Heart right ventricle (tissue), 16 donors: Measurements from ENCODE around the gene TATDN2. TPM values are rescaled to one million over a fixed set of nuclear protein-coding genes. Genes with fewer than 3 reads are reported as not detected.

Experiments
- ATAC-seq, 8 donors: fragments of 200-7000 bp; cut with Tn5 transposase; one replicate each; pipeline ENCODE4 v1.9.1; 2020; ENCODE audit warnings: mild to moderate bottlenecking in 8 of 8, moderate library complexity in 8 of 8, moderate number of reproducible peaks in 1 of 8
- DNase-seq, 2 donors: peaks; one replicate each; pipeline ENCODE4 v3.0.0-alpha.2; 2020
- H3K27ac ChIP-seq, 10 donors: fragments of 200-600 bp; sonication (generic) in 2 of 10; one replicate each; pipeline versions ENCODE4 v1.5.0 to v1.8.0; 2020 to 2022; ENCODE audit warnings: mild to moderate bottlenecking in 3 of 10
- H3K27me3 ChIP-seq, 7 donors: fragments of 200-600 bp; one replicate each; pipeline ENCODE4 v1.8.0; 2021 to 2022; ENCODE audit warnings: mild to moderate bottlenecking in 2 of 7
- H3K36me3 ChIP-seq, 9 donors: fragments of 200-600 bp; sonication (generic) in 1 of 9; one replicate each; pipeline versions ENCODE4 v1.5.0 to v1.8.0; 2020 to 2022; ENCODE audit warnings: mild to moderate bottlenecking in 2 of 9
- H3K4me1 ChIP-seq, 9 donors: fragments of 200-600 bp; sonication (generic) in 1 of 9; one replicate each; pipeline versions ENCODE4 v1.5.0 to v1.8.0; 2020 to 2022; ENCODE audit warnings: mild to moderate bottlenecking in 4 of 9
- H3K4me3 ChIP-seq, 10 donors: fragments of 200-600 bp; sonication (generic) in 2 of 10; one replicate each; pipeline versions ENCODE4 v1.5.0 to v1.8.0; 2020 to 2022; ENCODE audit warnings: mild to moderate bottlenecking in 7 of 10, moderate library complexity in 2 of 10
- H3K9me3 ChIP-seq, 11 donors: fragments of 200-600 bp in 10 of 11; sonication (generic) in 2 of 11; one replicate each; pipeline versions ENCODE4 v1.5.0 to v1.8.0; 2013 to 2022; ENCODE audit warnings: mild to moderate bottlenecking in 2 of 11, control low read depth in 1 of 11, moderate library complexity in 1 of 11
- CTCF ChIP-seq, 9 donors: fragments of 200-600 bp; sonication (generic) in 2 of 9; IDR thresholded peaks; one replicate each; pipeline versions ENCODE4 v1.5.0 to v1.8.0; 2021 to 2022; ENCODE audit warnings: antibody characterized with exemption in 9 of 9, mild to moderate bottlenecking in 5 of 9, moderate library complexity in 1 of 9
- WGBS, 2 donors: extraction: QIAGEN DNeasy Blood & Tissue Kit; methylation state at CpG; one replicate each; pipeline ENCODE4 v1.1.7; 2013; ENCODE audit warnings: inconsistent platforms in 1 of 2; 5-methylcytosine and 5-hydroxymethylcytosine counted together
- intact Hi-C, 10 donors: fragments of 100-400 bp; cut with DNase I; formaldehyde crosslinking; loops; one replicate each; pipeline versions ENCODE4 v1.11.1 to v1.14.2; 2022
- polyA plus RNA-seq, 2 donors: library from polyadenylated mRNA; stranded (reverse); fragments of 200-250 nt; gene quantifications; one replicate each; pipeline ENCODE4 v1.2.3, GENCODE V29; 2013
- total RNA-seq, 10 donors: library from RNA; stranded (reverse); fragmentation: NEBNext Ultra II Directional in 3 of 10; extraction: Animal tissue kit (Norgen Biotek cat#: 25700) in 3 of 10; gene quantifications; one replicate each; pipeline versions ENCODE4 v1.2.1 to v1.2.4, GENCODE V29; 2021 to 2023
- donor health status: Arrhythmogenic right ventricular cardiomyopathy.
- donor health status: ischemic (EF 13 %, LVEDD 7.1; RV severe dilation, severe dysfunction).
- donor health status: healthy with polysubstance abuse.
- donor health status: DM: no; HTN: yes; CAD: no.
- donor health status: DM: no; HTN: no; CAD: no.
- donor health status: ischemic (EF 25% LVEDD 6.9; RV normal size, moderate dysfunction).
- donor health status: ischemic (EF 25% LVEDD 5.7; RV mildly dilated, moderate dysfunction).
- donor health status: healthy.
- donor health status: DM: yes; HTN: yes; CAD: no.
- donor health status: Ischemic cardiomyopathy.
- donor health status: ischemic (EF 35%, LVEDD 5.7; RV mildly dilated, moderate dysfunction).
- donor health status: nonischemic (EF 11% LVEDD 7.7; RV severe dilation, severe dysfunction).
- donor health status: DM: yes; HTN: yes; CAD: no.
- donor health status: PGD.
- donor health status: ischemic (EF 29% LVEDD 5.4; RV normal size, mild dysfunction).
- donor health status: nonischemic (EF 23%, LVEDD 6.1; RV moderate dilation, normal function).

The TATDN2 gene
- total and polyA plus RNA-seq, 12 donors, result 9.6 to 19.6 (median 17.5) TPM

DNA sequence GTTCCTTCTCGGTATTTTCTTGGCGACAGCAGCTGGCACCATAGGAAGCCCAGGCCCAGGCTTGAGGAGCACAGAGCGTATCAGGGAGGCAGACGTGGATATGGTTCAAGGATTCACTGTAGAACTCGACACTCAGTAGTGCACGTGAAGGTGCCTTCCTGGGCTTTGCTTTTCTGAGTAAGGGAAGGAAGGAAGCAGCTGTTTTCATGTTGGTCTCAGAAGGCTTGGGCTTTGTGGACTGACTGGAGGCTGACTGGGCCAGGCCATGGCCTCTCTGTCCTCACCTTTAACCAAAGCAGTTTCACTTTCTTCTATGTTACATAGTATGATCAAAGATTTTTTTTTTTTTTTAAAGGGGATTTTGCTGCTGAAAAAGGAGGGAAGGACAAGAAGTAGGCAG lies 51.4 kb downstream of the TATDN2 start:
- no peaks in the 10 kb centered on the region for H3K27me3 ChIP-seq
- intact Hi-C loops, result no loop called here
- no peak for TF ChIP-seq CTCF (IDR thresholded peaks at IDR 0.05)
- no peak overlapping the region for H3K4me3 ChIP-seq
- peaks cover 4 to 86% (median 44%) of the 10 kb centered on the region in 9 donors for H3K36me3 ChIP-seq
- WGBS, 2 donors, result 72 to 73% methylated on average over 6 of the region's 6 CpGs
- DNase-seq (no peak), ATAC-seq (no peak)
- H3K9me3 ChIP-seq, result no peaks in the 10 kb centered on the region
- H3K4me1 ChIP-seq, result peaks cover 0 to 11% (median 0%) of the 10 kb centered on the region in 9 donors
- peak overlapping the region in 1 of 10 donors; percentile 2 for H3K27ac ChIP-seq

DNA sequence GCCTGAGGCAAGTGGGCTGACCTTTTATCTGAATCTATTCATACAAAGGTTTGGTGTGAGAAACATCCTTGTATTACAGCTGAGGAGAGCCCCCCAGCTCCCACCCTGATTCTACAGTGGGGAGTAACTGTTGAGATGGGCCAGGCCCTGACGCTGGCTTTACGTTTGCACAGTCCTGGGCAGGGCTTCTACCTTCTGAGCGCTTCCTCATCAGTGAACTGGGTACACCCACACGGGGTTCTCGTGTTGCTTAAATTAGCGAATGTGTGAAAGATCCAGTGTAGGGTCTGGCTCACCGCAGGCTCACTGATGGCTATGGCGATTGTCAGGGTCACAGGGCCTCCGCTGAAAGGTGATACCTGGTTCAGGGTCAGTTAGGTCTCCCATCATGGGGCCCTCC lies 51.8 kb downstream of the TATDN2 start:
- intact Hi-C loops, result no loop called here
- H3K4me3 ChIP-seq, result no peak overlapping the region
- no peak for DNase-seq
- H3K4me1 ChIP-seq, result peaks cover 0 to 11% (median 0%) of the 10 kb centered on the region in 9 donors
- no peak for TF ChIP-seq CTCF (IDR thresholded peaks at IDR 0.05)
- no peaks in the 10 kb centered on the region for H3K27me3 ChIP-seq
- WGBS, 2 donors, result 92 to 94% methylated on average over 9 of the region's 9 CpGs
- peaks cover 4 to 89% (median 45%) of the 10 kb centered on the region in 9 donors for H3K36me3 ChIP-seq
- peak overlapping the region in 1 of 10 donors; percentile 2 for H3K27ac ChIP-seq
- no peaks in the 10 kb centered on the region for H3K9me3 ChIP-seq
- ATAC-seq, result no peak

GRCh38 chr3:10303105-10303504 lies 54.8 kb downstream of the TATDN2 start:
- 91 to 93% methylated on average over 9 of the region's 9 CpGs for WGBS, 2 donors
- intact Hi-C loops, result no loop called here

GRCh38 chr3:10303785-10304184 lies 55.5 kb downstream of the TATDN2 start:
- peaks cover 0 to 100% (median 49%) of the 10 kb centered on the region in 9 donors for H3K36me3 ChIP-seq
- 79 to 84% methylated on average over 8 of the region's 8 CpGs for WGBS, 2 donors
- TF ChIP-seq CTCF (IDR thresholded peaks at IDR 0.05), result no peak

More at GRCh38 chr3:10303105-10303504, 54.8 kb downstream of the TATDN2 start:
- no peaks in the 10 kb centered on the region for H3K27me3 ChIP-seq
- no peak for TF ChIP-seq CTCF (IDR thresholded peaks at IDR 0.05)
- ATAC-seq (no peak), DNase-seq (no peak)
- no peaks in the 10 kb centered on the region for H3K9me3 ChIP-seq
- H3K4me1 ChIP-seq, result peaks cover 0 to 11% (median 0%) of the 10 kb centered on the region in 9 donors
- H3K27ac ChIP-seq, result no peak overlapping the region
- no peak overlapping the region for H3K4me3 ChIP-seq
- peaks cover 0 to 96% (median 47%) of the 10 kb centered on the region in 9 donors for H3K36me3 ChIP-seq

More at GRCh38 chr3:10303785-10304184, 55.5 kb downstream of the TATDN2 start:
- Histone ChIP-seq H3K27me3 (no peaks in the 10 kb centered on the region), H3K4me3 (no peak overlapping the region), H3K27ac (no peak overlapping the region), H3K9me3 (no peaks in the 10 kb centered on the region), H3K4me1 (peaks cover 0 to 11% (median 0%) of the 10 kb centered on the region in 9 donors)
- DNase-seq, result no peak
- ATAC-seq, result no peak
- intact Hi-C loops, result no loop called here
